Hepatocyte (in vitro differentiated cells): ENCODE measurements around the gene FRAS1.

ENCODE experiments used
- EZH2 ChIP-seq: fragments of 200-600 bp; sonication (generic); IDR thresholded peaks from 2 replicates; pipeline ENCODE4 v1.6.1; 2016; ENCODE audit warnings: antibody characterized with exemption, mild to moderate bottlenecking, borderline replicate concordance
- TF ChIP-seq, protein P1 (sequence below): fragments of 200-600 bp; sonication (generic); IDR thresholded peaks from 2 replicates; pipeline ENCODE4 v1.5.1; 2016; ENCODE audit warnings: antibody characterized with exemption, mild to moderate bottlenecking; ENCODE audit not compliant: poor library complexity

DNA sequence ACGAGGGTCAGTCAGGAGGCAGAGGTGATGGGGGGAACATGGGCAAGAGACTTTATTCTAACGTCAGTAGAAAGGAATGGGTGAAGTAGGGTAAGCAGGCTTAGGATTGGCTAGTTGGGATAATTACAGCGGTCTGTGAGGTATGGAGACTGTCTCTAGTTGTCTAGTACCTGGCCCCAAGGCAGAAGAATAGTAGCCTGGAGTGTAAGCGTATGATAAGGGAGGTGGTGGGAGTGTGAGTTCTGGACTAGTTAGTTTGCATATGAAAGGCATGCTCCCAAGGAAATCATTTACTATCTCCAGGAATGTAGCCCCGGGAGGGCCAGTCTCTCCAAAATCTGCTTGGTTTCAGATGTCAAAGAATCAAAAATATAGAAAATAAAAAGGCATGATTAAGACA is 274.8 kb downstream of the FRAS1 start:
- TF ChIP-seq, protein P1, sequence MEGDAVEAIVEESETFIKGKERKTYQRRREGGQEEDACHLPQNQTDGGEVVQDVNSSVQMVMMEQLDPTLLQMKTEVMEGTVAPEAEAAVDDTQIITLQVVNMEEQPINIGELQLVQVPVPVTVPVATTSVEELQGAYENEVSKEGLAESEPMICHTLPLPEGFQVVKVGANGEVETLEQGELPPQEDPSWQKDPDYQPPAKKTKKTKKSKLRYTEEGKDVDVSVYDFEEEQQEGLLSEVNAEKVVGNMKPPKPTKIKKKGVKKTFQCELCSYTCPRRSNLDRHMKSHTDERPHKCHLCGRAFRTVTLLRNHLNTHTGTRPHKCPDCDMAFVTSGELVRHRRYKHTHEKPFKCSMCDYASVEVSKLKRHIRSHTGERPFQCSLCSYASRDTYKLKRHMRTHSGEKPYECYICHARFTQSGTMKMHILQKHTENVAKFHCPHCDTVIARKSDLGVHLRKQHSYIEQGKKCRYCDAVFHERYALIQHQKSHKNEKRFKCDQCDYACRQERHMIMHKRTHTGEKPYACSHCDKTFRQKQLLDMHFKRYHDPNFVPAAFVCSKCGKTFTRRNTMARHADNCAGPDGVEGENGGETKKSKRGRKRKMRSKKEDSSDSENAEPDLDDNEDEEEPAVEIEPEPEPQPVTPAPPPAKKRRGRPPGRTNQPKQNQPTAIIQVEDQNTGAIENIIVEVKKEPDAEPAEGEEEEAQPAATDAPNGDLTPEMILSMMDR, result no peak
- TF ChIP-seq EZH2, result no peak
